GM12872 (cell line): Measurements from ENCODE around the gene ZBTB22.

Experiments
- TF ChIP-seq, protein P1 (sequence below): IDR thresholded peaks from 3 replicates; pipeline ENCODE4 v1.5.1; 2011; ENCODE audit warnings: low read depth, mild to moderate bottlenecking, low read length, moderate library complexity; ENCODE audit not compliant: insufficient read depth

ZBTB22 gene

DNA sequence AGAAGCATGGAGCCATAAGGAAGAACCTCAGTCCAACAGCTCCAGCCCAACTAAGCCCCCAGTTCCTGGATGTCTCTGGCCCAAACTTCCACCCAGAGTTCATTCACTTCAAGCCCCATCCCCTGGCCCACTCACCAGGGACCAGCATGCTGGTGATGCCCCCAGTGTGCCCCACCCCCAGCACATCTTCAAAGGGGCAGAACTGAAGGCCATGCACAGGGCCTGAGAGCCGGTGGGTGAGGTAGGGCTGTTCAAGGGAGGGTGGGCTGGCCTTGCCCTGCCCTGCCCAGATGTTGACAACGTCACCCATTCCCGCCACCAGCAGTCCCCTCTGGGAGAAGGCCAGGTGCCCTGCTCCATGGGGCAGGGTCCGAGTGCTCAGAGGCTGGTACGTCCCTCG is 37.0 kb downstream of the ZBTB22 start:
- TF ChIP-seq, protein P1, sequence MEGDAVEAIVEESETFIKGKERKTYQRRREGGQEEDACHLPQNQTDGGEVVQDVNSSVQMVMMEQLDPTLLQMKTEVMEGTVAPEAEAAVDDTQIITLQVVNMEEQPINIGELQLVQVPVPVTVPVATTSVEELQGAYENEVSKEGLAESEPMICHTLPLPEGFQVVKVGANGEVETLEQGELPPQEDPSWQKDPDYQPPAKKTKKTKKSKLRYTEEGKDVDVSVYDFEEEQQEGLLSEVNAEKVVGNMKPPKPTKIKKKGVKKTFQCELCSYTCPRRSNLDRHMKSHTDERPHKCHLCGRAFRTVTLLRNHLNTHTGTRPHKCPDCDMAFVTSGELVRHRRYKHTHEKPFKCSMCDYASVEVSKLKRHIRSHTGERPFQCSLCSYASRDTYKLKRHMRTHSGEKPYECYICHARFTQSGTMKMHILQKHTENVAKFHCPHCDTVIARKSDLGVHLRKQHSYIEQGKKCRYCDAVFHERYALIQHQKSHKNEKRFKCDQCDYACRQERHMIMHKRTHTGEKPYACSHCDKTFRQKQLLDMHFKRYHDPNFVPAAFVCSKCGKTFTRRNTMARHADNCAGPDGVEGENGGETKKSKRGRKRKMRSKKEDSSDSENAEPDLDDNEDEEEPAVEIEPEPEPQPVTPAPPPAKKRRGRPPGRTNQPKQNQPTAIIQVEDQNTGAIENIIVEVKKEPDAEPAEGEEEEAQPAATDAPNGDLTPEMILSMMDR = no peak

DNA sequence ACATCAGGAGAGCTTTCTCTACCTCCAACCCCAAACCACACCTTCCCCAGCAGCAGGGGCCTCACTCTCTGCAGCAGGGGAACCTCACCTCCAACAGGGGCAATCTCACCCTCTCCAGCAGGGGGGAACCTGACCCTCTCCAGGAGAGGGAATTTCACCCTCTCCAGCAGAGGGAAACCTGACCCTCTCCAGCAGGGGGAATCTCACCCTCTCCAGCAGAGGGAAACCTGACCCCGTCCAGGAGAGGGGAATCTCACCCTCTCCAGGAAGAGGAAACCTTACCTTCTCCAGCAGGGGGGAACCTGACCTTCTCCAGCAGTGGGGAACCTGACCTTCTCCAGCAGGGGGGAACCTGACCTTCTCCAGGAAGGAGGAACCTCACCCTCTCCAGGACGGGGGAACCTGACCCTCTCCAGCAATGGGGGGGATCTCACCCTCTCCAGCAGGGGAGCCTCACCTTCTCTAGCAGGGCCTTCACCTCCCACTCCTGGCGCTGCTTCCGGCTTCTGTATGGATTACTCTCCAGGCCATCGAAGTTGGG is 37.5 kb downstream of the ZBTB22 start:
- TF ChIP-seq, protein P1 = peak; percentile 47; the same call in 2 of the 3 replicates

DNA sequence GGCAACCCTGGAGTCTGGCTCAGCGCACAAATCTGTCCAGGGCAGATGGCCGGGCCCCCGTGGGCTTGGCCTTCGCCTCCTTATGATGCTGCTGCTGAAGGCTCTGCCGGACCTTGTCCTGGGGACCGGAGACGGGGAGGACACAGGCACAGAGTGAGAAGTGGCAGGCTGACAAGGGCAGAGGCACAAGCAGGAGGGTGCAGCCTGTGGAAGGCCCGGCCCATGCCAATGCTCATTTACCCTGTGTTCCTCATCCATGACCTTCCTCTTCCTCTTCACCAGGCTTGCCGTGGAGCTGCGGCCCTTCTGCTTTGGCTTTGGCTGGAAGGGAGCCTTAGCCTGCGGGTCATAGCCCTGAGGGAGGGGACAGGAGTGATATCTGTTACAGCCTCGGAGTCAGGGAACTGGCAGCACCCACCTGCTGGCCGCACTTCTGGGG is 38.3 kb downstream of the ZBTB22 start:
- TF ChIP-seq, protein P1 = no peak

DNA sequence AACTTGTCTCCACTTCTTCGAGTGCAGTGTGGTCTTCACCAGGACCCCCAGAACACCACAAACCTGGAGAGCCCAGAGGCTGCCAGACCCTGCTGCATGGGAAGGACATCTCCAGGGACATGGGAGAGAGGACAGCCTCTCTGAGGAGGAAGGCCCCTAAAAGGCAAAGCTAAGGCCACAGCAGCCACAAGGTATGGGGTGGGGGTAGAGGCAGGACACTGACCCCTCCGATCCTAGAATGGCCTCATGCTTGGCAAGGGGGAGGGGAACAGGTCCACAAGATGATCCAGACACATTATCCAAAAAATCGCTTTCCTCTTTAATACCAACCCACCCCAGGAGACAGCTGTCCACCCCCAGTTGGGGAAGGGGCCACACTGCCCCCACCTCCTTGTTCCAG is 38.7 kb downstream of the ZBTB22 start:
- TF ChIP-seq, protein P1 = no peak

DNA sequence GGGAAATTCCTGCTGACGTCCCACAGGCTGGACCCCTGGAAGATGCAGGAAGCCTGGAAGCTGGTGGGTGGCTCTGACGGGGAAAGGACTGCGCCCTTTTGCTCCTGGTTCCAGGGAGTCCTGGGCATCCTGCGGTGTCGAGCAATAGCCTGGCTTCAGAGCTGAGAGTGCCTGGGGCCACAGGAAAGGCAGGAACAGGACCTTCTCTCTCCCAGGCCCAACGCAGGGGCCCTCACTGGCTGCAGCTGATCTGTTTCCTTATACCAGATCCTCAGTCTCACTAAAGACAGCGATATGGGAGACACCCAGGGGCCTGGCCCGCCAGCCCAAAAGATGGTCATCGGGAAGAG is 39.2 kb downstream of the ZBTB22 start:
- TF ChIP-seq, protein P1 = no peak

DNA sequence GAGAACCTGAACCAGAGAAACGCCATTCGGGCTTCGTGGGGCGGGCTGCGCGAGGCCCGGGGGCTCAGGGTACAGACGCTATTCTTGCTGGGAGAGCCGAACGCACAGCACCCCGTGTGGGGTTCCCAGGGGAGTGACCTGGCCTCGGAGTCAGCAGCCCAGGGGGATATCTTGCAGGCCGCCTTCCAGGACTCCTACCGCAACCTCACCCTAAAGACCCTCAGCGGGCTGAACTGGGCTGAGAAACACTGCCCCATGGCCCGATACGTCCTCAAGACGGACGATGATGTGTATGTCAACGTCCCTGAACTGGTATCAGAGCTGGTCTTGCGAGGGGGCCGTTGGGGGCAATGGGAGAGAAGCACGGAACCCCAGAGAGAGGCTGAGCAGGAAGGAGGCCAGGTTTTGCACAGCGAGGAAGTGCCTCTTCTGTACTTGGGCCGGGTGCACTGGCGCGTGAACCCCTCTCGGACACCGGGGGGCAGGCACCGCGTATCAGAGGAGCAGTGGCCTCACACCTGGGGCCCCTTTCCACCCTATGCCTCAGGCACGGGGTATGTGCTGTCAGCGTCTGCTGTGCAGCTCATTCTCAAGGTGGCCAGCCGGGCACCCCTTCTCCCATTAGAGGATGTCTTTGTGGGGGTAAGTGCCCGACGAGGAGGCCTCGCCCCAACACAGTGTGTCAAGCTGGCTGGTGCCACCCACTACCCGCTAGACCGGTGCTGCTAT is 39.7 kb downstream of the ZBTB22 start:
- TF ChIP-seq, protein P1 = no peak

DNA sequence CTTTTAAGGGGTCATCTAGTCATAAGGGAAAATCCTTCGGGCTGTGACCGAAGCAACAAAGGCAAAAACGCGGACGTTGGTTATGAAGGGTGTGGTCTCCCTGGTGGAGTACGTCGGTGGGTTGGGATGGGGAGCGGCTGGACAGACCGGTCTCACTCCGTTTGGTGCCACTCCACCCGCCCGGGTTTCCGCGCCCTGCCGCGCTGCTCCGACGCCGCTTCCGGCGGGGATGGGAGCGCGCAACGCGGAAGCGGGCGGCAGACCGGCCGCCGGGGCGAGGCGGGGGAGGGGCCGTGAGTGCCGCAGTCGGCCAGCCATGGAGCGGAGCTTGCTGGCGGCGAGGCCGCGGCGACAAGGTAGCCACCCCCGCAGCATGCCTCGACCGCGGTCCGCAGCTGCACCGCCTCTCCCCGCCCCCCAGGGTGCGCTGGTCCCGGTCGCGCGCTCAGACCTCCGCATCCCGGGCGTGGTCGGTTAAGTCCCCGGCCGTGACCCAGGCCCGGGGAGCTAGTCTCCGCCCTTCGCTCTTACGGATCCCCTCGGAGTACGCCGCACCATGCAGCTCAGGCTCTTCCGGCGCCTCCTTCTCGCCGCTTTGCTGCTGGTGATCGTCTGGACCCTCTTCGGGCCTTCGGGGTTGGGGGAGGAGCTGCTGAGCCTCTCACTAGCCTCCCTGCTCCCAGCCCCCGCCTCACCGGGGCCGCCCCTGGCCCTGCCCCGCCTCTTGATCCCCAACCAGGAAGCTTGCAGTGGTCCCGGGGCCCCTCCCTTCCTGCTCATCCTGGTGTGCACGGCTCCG is 40.5 kb downstream of the ZBTB22 start, which contains the start of gene B3GALT4:
B3GALT4 (plus strand) TSS at position 260 of the 799 bp plus-strand sequence; CDS start at position 557, 297 bp downstream.
- TF ChIP-seq, protein P1 = peak; percentile 56; the same call in 2 of the 3 replicates
